Measurements from ENCODE around the gene CSNK1D.

- TF ChIP-seq CTCF (IDR thresholded peaks at IDR 0.05): no peak
- TF ChIP-seq POLR2AphosphoS5 (IDR thresholded peaks at IDR 0.05; ENCODE audit: low read depth, low read length): no peak
- no peak for TF ChIP-seq REST (IDR thresholded peaks at IDR 0.05; ENCODE audit: insufficient read depth in 1 of 2, low read depth in 2 of 2, low read length in 1 of 2)
Observed at GRCh38 chr17:82200135-82200534, 73.4 kb downstream of the CSNK1D start.

All from Panc1 (cell line).